HG03139 (cell line): ENCODE measurements around the gene CTDP1.

ENCODE experiments used
- ATAC-seq: cut with Tn5 transposase; IDR thresholded peaks from one replicate; pipeline ENCODE4 v1.9.1; 2021; ENCODE audit not compliant: unreplicated experiment

The CTDP1 gene

GRCh38 chr18:79679552-79680099 lies at the start of gene CTDP1:
TSS of gene CTDP1 (plus strand) at chr18:79679803. CDS start at chr18:79679948, 145 bp downstream.
- peak; percentile 58 for ATAC-seq

DNA sequence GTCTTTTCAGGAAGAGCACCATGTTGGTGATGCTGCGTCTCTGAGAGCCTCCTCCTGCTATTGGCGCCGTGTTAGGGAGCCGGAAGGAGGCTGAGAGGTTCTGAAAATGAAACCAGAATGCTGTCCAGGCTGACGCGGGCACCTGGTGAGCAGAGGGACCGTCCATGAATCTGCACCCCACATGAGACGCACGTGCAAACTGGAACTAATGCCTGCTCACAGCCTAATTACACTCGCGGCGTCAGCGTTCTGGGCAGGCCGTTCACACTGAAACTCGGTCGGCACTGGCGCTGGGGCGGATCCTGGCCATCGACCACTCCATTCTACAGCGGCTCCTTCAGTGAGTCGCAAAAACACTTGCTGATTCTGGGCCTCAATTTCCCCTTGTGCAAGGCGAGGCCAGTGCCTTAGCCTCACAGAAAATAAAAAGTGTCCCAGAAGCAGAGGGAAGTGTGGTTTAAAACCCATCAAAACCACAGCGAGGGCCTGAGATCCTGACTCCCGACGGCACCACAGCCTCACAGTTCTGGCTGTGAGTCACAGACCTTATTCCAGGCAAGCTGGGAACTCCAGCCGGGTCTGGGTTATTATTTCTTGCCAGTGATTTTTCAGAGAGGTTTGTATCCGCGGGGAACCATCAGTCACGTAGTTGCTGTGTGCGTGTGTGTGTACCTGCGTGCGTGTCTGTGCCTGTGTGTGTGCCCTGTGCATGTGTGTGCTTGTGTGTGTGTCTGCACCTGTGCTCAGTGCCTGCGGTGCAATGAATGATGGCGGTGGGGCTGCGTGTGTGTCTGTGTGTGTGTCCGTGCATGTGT lies 49.1 kb upstream of the CTDP1 start:
- no peak for ATAC-seq

DNA sequence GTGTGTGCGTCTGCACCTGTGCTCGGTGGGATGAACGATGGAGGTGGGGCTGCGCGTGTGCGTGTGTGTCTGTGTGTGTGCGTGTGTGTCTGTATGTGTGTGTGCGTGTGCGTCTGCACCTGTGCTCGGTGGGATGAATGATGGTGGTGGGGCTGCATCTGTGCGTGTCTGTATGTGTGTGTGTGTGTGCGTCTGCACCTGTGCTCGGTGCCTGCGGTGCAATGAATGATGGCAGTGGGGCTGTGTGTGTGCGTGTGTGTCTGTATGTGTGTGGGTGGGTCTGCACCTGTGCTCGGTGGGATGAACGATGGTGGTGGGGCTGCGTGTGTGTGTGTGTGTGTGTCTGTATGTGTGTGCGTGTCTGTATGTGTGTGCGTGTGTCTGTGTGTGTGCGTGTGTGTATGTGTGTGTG lies 48.5 kb upstream of the CTDP1 start:
- ATAC-seq, result no peak

DNA sequence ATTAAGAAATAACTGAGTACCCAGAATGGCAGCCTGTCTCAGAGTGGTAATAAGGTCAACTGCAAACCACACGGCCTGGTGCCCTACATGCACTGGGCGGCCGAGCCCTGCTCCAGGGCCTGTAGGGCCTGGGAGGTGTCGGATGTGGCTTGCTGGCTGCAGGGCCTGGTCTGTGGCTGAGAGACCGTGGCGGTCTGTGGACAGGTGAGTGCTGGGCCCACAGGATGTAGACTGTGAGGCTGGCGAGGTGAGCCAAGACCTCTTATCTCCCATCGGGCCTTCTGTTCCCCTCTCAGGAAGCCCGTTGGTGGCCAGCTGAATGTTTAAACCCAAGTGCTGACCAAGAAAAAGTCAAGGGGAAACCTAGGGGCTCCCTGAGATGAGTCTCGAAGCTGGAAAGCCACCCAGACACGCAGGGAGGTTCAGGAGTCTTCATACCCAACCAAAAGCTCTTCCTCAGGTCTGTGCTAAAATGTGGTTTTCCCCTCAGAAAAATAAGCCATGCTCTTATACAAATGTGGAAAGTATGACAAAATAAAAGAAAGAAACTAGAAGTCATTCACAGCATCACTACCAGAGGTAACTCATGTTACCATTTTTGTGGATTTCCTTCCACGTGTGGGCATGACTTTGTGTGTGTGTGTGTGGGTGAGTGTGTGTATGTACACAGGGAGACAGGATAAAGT lies 47.7 kb upstream of the CTDP1 start:
- no peak for ATAC-seq

- no peak for ATAC-seq
Observed at GRCh38 chr18:79632765-79633164, 46.8 kb upstream of the CTDP1 start.

DNA sequence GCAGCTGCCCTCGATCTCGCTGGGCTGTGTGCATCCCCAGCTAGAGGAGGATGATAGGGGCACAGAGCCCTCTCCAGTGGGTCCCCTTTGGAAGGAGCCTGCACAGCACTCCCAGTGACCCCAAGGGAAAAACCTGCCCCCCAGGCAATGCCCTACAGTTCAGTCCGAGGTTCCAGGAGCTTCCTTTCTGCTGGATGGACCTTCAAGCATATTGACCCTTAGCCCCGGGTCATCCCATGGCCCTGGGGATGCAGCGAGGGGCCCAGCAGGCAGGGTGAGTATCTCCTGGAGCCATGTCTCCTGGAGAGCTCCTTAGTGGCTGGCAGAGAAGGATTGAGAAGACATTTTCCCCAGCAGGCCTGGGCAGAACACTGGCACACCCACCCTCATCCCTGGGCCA lies 45.4 kb upstream of the CTDP1 start:
- no peak for ATAC-seq

- no peak for ATAC-seq
Observed at GRCh38 chr18:79634593-79635426, 44.8 kb upstream of the CTDP1 start.

GRCh38 chr18:79635427-79635726 lies 44.2 kb upstream of the CTDP1 start:
- ATAC-seq, result no peak

DNA sequence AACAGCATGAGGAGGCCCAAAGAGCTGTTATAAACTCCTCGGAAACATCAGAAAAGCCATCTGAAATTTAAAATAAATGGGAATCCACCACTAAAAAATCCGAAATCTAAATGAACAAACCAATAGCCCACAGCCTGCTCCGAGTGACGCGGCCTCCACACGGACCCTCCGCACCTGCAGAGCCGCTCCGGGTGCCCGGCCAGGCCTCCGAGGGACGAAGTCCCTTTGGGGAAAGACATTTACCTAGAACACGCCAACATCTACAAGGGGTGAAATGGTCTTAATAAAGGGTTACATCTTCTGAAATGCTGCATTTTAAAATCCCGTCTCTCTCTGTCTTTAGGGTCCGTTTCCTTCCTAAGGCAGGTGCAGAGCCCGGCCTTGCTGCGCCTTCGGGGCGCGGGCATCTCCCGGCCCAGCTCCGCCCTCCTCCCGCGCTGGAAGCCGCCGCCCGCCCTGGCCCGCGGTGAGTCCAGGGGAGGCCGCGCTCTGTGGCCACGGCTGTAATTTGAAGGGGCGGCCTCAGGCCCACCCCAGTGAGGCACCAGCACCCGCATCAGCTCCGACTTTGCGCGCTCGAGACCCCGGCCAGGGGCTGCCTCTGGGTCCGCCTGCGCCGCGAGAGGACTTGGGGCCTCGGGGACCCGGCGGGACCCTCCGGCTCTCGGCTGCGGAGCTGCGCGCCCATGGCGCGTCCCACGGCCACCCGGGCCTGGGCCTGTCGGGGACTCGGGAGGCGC lies 42.3 kb upstream of the CTDP1 start:
- ATAC-seq, result no peak

DNA sequence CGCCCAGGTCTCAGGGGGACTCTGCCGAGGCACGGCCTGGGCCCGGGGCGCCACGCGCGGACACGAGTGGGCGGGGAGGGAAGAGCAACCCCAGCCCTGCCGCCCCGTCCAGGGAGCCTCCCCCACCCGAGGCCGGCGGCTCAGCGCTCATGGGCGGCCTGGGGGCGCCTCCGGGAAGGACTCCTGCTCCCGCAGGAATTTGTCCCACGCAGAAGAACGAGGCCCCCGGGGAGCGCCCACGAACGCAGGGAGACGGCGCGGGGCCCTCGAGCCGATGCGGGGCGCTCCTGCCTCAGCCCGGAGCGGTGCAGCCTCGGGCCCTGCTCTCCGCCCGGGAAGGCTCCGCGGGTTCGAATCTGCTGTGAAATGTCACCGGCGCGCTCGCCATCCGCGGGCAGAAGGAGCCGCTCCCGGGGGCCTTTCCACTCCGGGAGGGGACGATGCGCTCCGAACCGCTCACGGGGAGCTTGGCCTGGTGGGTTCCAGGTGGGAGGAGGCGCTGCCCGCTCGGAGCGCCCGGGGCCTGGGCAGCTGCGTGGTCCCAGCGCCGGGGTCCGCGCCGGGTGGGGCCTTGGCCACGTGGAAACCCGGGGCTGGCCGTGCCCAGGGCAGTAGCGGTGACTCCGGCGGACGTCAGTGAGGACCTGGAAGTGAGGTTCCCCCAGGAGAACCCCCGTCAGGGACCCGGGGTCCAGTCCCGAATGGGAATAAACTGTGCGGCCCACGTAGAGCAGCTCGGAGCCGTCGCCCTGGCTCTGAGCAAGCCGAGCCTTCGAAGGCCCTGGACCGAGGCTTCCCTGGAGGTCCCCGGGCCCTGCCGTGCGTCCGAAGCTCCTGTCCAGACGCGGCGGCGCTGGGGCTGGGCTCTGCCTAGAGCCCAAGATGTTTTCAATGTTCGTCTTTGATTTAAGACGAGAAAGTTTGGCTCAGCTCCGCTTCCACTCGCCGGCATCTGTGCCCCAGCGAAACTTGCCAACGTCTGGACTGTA lies 41.4 kb upstream of the CTDP1 start:
- no peak for ATAC-seq

DNA sequence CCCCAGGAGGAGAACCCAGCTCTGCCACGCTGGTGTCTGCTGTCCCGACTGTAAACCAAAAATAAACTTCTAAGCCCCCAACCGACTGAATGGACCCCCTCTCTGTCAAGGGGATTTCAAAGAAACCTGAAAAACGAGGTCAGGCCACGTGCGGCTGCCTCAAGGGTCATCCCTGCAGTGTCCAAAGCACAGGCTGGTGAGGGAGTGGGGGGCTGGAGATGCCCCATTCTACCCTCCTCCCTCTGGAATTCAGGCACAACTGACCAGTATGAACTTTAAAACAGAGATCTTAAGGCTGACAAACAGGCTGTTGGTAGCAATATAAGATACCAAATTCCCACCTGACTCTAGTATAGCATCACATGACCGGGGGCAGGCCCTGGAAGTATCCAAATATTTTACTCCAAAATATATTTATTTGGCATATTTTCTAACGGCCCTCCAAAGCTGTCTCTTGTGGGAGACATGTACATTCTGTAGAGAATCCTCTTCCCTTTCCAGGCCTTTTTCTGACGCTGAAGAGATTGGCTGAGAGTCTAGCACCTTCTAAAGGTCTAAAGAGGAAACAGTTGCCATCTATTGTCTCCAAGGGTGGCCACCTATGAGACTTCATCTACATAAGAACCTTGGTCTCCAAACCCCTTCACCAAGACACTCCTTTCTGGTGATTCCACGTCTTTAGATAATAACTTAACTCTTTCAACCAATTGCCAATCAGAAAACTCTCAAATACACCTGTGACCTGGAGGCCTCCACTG lies 40.4 kb upstream of the CTDP1 start:
- no peak for ATAC-seq

GRCh38 chr18:79640064-79640672 lies 39.4 kb upstream of the CTDP1 start:
- no peak for ATAC-seq

- no peak for ATAC-seq
Observed at GRCh38 chr18:79640875-79641274, 38.7 kb upstream of the CTDP1 start.

DNA sequence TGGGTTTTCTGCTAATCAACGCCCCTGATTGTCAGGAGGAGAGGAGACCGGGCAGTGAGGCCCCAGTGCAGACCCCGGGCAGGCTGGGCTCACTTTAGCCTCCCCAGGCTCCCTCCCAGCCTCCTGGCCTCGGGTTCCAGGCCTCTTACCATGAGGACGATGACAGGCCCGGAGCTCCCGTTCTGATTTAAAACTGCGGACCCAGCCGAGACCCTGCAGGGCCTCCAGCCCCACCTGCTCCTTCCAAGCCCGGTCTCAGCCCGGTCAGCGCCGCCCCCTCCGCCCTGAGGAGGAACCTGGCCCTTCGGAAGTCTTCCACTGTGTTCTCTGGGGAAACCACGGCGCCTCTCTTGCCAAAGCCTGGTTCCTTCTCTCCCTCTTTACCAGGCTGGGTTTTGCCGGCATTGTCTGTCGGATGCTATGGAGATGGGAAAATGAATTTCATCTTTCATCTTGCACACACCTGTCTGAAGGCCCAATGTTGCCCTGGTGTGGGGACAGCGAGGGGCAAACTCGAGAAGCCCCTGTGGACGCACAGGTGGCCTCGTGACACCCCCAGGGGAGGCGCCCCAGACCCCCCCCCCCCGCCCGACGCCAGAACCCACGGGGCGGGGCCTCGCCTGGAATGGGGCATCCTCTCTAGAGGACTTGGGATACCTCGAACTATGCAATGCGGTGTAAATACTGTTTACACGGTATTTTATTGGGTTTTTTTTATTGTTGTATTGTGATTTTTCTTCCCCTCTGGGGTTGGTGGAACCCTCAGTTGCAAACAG lies 37.7 kb upstream of the CTDP1 start:
- no peak for ATAC-seq

DNA sequence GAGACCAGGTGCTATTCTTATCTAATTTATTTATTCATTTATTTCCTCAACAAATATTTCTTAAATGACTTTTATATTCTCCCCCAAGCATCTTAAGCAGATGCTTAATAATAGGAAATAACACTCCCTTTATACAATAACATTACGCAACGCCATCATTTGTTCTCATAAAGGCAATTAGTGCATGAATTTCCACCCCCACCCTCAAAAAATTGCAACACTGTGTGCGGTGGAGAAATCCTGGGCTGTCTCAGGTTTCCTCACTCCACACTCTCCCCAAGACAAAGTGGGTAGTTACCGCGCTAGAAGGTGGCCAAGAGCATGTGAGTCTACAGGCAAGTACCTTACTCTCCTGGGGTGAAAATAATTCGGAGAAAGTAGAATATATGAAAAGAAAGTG lies 37.0 kb upstream of the CTDP1 start:
- no peak for ATAC-seq

DNA sequence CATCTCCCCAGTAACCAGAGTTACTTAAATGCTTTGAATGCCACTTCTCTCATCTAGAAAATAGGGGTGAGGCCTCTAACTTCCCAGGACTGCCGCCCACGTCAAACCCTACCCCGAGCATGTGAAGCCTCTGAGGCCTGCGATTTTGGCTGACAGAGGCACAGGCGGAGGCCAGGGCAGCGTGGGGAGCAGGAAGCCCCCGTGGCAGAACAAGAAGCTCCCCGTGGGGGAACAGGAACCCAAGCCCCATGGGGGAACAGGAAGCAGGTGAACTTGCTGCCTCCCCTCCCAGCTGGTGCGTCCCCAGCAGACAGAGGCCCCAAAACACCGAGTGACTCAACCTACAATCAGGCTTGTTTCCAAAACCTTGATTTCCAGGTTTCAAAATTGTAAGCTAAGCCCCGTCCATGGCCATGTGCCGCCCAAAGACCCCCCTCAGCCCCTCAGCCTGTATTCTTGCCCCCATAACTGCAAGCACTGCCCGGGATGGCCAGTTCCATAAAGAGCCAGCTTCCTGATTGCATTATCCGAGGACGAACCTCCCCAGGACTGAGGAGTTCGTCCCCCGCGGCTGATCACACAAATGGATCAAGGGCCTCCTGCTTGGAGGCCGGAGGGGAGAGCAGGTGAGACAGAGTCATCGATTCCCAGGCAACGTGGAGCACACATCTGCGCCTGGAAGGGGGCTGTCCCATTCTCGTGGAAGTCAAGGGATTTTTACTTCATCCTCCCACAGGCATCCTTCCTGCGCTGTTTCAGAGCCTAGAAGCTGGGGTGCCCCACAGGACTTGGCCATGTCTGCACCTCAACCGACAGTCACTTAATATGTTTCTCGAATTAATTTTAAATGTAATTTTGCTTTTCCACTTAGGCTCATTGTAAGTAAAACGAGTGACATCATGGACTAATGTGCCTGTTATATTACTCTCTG lies 36.3 kb upstream of the CTDP1 start:
- ATAC-seq, result no peak
